HFF-Myc (cell line): ENCODE results near the gene CFAP77.

Experiments used
- DNase-seq: peaks from one replicate; pipeline ENCODE4 v3.0.0-alpha.2; 2011; ENCODE audit warnings: low read depth; ENCODE audit errors: extremely low read depth
- H3K4me3 ChIP-seq: replicated peaks from 2 replicates; pipeline ENCODE4 v1.5.1; 2011; ENCODE audit warnings: low read depth, mild to moderate bottlenecking, control low read depth, low read length
- CTCF ChIP-seq: IDR thresholded peaks from 2 replicates; pipeline ENCODE4 v1.5.1; 2012; ENCODE audit warnings: mild to moderate bottlenecking, low read depth, low read length, control low read depth; ENCODE audit errors: missing control alignments

CFAP77 gene

GRCh38 chr9:132503116-132503515, 93.1 kb downstream of the CFAP77 start:
- H3K4me3 ChIP-seq = no peak overlapping the region
- DNase-seq = no peak
- TF ChIP-seq CTCF = no peak

- no peak overlapping the region for H3K4me3 ChIP-seq
- no peak for TF ChIP-seq CTCF
- no peak for DNase-seq
Measured at GRCh38 chr9:132504488-132504887, 94.5 kb downstream of the CFAP77 start.

- H3K4me3 ChIP-seq = no peak overlapping the region
- TF ChIP-seq CTCF = no peak
- no peak for DNase-seq
Measured at GRCh38 chr9:132505991-132506655, 96.1 kb downstream of the CFAP77 start.

GRCh38 chr9:132506977-132507669, 97.1 kb downstream of the CFAP77 start:
- no peak overlapping the region for H3K4me3 ChIP-seq
- no peak for DNase-seq
- TF ChIP-seq CTCF = no peak

GRCh38 chr9:132507670-132508469, 97.9 kb downstream of the CFAP77 start:
- H3K4me3 ChIP-seq = no peak overlapping the region
- DNase-seq = peak; percentile 36
- peak; percentile 85 for TF ChIP-seq CTCF

- no peak overlapping the region for H3K4me3 ChIP-seq
- TF ChIP-seq CTCF = no peak
- no peak for DNase-seq
Measured at GRCh38 chr9:132509928-132510874, 100.2 kb downstream of the CFAP77 start.
